RWPE2 (cell line): Measurements from ENCODE around the gene KAT2A.

ENCODE experiments used
- ATAC-seq: fragments of 200-7000 bp; cut with Tn5 transposase; 3 replicates; pipeline ENCODE4 v1.9.1; 2021; ENCODE audit warnings: low read depth
- DNase-seq: peaks from one replicate; pipeline ENCODE4 v3.0.0-alpha.2; 2020; ENCODE audit warnings: low spot score
- H3K27ac ChIP-seq: fragments of 450-650 bp; 2 replicates; pipeline ENCODE4 v1.5.1; 2017; ENCODE audit warnings: mild to moderate bottlenecking; ENCODE audit not compliant: poor library complexity, severe bottlenecking
- H3K27me3 ChIP-seq: fragments of 250-450 bp; sonication (Bioruptor Pico); 2 replicates; pipeline ENCODE4 v1.5.1; 2021; ENCODE audit warnings: mild to moderate bottlenecking, moderate library complexity; ENCODE audit not compliant: insufficient read depth, poor library complexity, severe bottlenecking
- H3K36me3 ChIP-seq: fragments of 250-450 bp; sonication (Bioruptor Pico); 2 replicates; pipeline ENCODE4 v1.5.1; 2020; ENCODE audit warnings: low read depth, mild to moderate bottlenecking, moderate library complexity
- H3K4me1 ChIP-seq: fragments of 250-450 bp; sonication (Bioruptor Pico); 2 replicates; pipeline ENCODE4 v1.5.1; 2021; ENCODE audit warnings: mild to moderate bottlenecking, moderate library complexity; ENCODE audit not compliant: insufficient read depth, poor library complexity, severe bottlenecking
- H3K4me3 ChIP-seq: fragments of 250-450 bp; sonication (Bioruptor Pico); 2 replicates; pipeline ENCODE4 v1.5.1; 2021; ENCODE audit warnings: mild to moderate bottlenecking, moderate library complexity; ENCODE audit not compliant: severe bottlenecking
- H3K9me3 ChIP-seq: fragments of 250-450 bp; sonication (Bioruptor Pico); 2 replicates; pipeline ENCODE4 v1.5.1; 2021; ENCODE audit warnings: mild to moderate bottlenecking, moderate library complexity; ENCODE audit not compliant: severe bottlenecking
- TF ChIP-seq, protein P1 (sequence below): fragments of 450-650 bp; IDR thresholded peaks from one replicate; pipeline ENCODE4 v1.5.1; 2017; ENCODE audit warnings: mild to moderate bottlenecking, moderate library complexity; ENCODE audit not compliant: poor library complexity, severe bottlenecking

KAT2A gene

DNA sequence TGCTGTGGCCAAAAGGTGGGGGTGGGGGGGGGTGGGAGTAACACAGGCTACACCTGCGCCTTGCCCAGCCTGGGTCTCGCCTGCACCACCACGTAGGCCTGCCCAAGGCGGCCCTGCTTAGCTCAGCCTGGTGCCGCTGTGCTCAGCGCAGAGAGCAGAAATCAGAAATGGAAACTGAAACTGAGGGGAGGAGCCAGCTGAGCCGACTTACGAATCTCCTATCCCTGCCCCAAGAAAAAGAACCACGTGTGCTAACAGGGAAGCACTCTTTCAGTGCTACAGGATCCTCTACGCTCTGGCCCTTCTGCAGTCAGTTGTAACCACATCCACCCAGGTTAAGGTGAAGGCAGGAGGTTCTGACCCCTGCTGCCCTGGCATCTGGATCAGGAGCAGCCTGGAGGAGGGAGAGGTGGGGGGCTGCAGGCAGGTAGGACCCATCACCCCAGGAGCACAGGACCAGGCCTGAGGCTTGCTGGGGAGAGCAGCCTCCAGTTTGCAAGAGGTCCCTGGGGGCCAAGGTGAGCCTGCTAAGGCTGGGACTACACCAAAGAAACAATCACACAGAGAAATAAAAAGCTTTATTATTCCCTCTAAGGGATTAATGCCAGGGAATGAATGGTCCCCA, 8.5 kb downstream of the KAT2A start, which contains the start of gene DHX58:
TSS of gene DHX58 (minus strand) at position 163 of the 625 bp plus-strand sequence. CDS start 822 bp downstream, outside the sequence.
- Histone ChIP-seq H3K4me1 (no peaks in the 10 kb centered on the region), H3K27ac (peak within 1 kb of the TSS; percentile 69), H3K9me3 (no peaks in the 10 kb centered on the region), H3K36me3 (peaks cover 28% of the 10 kb centered on the region), H3K4me3 (peak within 1 kb of the TSS; percentile 37), H3K27me3 (no peaks in the 10 kb centered on the region)
- DNase-seq (no peak), ATAC-seq (peak; percentile 84)
- TF ChIP-seq, protein P1, sequence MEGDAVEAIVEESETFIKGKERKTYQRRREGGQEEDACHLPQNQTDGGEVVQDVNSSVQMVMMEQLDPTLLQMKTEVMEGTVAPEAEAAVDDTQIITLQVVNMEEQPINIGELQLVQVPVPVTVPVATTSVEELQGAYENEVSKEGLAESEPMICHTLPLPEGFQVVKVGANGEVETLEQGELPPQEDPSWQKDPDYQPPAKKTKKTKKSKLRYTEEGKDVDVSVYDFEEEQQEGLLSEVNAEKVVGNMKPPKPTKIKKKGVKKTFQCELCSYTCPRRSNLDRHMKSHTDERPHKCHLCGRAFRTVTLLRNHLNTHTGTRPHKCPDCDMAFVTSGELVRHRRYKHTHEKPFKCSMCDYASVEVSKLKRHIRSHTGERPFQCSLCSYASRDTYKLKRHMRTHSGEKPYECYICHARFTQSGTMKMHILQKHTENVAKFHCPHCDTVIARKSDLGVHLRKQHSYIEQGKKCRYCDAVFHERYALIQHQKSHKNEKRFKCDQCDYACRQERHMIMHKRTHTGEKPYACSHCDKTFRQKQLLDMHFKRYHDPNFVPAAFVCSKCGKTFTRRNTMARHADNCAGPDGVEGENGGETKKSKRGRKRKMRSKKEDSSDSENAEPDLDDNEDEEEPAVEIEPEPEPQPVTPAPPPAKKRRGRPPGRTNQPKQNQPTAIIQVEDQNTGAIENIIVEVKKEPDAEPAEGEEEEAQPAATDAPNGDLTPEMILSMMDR = no peak

DNA sequence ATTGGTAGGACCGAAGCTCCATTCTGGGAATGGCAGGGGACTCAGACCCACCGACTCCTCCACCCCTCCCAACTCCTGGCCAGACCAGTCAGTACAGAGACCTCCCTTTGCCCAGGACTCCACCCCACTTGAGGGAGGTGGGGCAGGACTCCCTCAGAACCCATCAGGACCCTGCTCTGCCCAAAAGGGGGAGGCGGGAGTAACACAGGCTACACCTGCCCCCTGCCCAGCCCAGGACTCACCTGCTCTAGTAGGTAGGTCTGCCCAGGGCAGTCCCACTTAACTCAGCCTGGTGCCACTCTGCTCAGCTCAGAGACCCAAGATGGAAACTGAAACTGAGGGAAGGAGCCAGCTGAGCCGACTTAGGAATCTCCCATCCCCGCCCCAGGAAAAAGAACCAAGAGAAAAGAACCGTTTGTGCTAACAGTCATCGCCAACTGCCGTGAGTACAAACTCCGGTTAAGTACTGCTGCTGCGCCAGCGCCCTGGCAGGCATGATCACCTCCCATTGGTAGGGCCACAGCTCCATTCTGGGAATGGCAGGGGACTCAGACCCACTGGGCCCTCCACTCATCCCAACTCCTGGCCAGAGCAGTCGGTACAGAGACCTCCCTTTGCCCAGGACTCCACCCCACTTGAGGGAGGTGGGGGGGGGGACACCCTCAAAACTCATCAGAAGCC, 9.2 kb downstream of the KAT2A start:
- Histone ChIP-seq H3K9me3 (no peaks in the 10 kb centered on the region), H3K4me3 (peak overlapping the region; percentile 37), H3K27ac (peak overlapping the region; percentile 69), H3K27me3 (no peaks in the 10 kb centered on the region), H3K4me1 (no peaks in the 10 kb centered on the region), H3K36me3 (peaks cover 22% of the 10 kb centered on the region)
- ATAC-seq (peak; percentile 36), DNase-seq (no peak)
- TF ChIP-seq, protein P1 = no peak

DNA sequence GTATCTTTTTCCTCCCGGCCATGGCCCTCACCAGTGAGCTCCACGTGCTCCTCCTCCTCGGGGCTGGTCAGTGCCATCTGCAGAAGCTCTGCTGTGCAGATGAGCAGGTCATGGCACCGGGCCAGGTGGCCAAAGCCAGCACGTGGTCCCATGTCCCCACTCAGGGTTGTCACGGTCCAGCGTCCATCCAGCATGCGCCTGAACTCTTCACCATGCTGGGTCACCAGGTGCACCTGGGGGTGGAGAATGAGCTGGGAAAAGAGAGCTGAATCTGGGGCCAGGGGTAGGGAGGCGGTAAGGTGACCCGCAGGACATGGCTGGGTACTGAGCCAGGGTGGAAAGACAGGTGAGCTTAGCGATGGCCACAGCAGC, 9.9 kb downstream of the KAT2A start:
- ATAC-seq (no peak), DNase-seq (no peak)
- TF ChIP-seq, protein P1 = no peak
- Histone ChIP-seq H3K36me3 (peaks cover 14% of the 10 kb centered on the region), H3K9me3 (no peaks in the 10 kb centered on the region), H3K4me3 (no peak overlapping the region), H3K27ac (no peak overlapping the region), H3K27me3 (no peaks in the 10 kb centered on the region), H3K4me1 (no peaks in the 10 kb centered on the region)

DNA sequence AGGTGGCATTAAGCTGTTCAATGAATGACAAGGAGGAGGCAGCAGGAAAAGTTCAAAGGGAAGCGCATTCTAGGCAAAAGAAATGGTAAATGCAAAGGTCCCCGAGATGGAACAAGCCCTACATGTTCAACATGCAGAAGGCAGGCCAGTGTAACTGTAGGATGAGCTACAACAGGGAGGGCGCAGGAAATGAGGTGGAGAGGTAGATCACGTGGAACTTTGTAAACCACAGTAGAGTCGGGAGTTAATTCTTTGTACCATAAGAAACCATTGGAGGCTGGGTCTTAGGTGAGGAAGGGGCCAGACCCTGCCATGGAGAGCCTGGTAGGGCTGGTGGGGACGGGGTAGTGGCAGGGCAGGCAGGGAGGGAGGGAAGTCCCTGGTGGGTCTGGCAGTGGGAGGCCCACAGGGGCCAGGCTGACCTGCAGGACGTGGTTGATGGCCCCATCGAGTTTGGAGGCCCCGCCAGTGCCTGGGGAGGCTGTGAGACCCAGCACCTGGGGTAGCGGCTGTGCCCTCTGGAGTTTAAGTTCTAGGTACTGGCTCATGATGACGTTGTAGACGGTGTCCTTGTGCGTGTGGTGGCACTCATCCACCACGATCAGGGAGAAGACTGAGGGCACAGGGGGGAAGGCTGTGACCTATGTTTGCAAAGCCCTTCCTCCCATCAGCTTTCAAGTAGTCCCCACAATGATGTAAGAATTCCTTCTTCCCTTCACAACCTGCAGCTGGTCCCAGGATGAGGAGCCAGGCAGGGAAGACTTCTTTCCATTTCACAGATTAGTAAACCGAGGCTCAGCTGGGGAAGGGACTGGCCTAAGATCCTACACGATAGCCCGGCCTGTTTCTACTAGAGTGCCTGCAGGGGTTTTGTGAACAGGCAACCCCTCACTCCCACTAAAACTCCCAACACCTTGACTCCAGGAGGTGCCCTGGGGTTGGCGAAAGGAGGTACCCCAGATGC, 10.6 kb downstream of the KAT2A start:
- Histone ChIP-seq H3K4me3 (no peak overlapping the region), H3K9me3 (no peaks in the 10 kb centered on the region), H3K27me3 (no peaks in the 10 kb centered on the region), H3K27ac (no peak overlapping the region), H3K4me1 (no peaks in the 10 kb centered on the region), H3K36me3 (peaks cover 8% of the 10 kb centered on the region)
- DNase-seq (no peak), ATAC-seq (no peak)
- TF ChIP-seq, protein P1 = no peak
